HG02870 (cell line): ENCODE measurements around the gene ZNF107.
"Not testable (repeated sequence)": the region's sequence is repeated elsewhere in the genome, so short reads cannot be mapped to it uniquely, and the experiment has no call there.

ENCODE experiments used
- ATAC-seq: cut with Tn5 transposase; IDR thresholded peaks from one replicate; pipeline ENCODE4 v1.9.1; 2021; ENCODE audit warnings: mild to moderate bottlenecking, moderate library complexity; ENCODE audit not compliant: unreplicated experiment

The ZNF107 gene

DNA sequence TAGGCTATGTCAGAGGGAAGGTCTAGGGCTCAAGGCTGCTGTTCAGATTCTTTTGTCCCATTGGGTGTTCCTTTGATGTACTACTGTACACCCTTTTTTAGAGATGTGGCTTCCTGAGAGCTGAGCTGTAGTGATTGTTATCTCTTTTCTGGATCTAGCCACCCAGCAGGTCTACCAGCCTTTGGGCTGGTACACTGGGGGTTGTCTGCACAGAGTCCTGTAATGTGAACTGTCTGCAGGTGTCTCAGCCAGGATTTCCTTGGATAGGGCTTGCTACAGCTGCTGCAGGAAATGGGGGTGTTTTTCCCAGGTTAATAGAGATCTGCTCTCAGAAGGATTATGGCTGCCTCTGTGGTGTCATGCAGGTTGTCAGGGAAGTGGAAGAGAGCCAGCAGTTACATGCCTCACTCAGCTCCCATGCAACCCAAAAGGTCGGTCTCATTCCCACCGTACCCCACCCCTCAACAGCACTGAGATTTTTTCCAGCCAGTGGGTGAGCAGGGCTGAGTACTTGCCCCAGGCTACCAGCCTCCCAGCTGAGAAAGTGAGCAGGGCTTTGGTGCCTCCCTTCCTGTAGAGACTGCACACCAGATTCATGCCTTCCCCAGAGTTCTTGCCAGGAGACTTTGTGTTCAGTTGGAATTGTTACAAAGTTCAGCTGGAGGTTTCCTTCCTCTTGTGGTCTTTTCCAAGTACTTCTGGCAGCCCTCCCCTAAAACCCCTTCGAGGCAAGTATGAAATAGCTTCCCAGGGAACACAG, 63.3 kb downstream of the ZNF107 start:
- ATAC-seq: no peak

- no peak for ATAC-seq
These were observed 67.8 kb downstream of the ZNF107 start for GRCh38 chr7:64733550-64734240.

GRCh38 chr7:64736575-64736974, 70.6 kb downstream of the ZNF107 start:
- no peak for ATAC-seq

- ATAC-seq: not testable (repeated sequence)
These were observed 72.5 kb downstream of the ZNF107 start for GRCh38 chr7:64738403-64738802.

DNA sequence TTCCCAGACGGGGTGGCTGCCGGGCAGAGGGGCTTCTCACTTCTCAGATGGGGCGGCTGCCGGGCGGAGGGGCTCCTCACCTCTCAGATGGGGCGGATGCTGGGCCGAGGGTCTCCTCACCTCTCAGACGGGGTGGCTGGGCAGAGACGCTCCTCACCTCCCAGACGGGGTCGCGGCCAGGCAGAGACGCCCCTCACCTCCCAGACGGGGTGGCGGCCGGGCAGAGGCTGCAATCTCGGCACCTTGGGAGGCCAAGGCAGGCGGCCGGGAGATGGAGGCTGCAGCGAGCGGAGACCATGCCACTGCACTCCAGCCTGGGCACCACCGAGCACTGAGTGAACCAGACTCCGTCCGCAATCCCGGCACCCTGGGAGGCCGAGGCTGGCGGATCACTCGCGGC, 73.0 kb downstream of the ZNF107 start:
- ATAC-seq: not testable (repeated sequence)

DNA sequence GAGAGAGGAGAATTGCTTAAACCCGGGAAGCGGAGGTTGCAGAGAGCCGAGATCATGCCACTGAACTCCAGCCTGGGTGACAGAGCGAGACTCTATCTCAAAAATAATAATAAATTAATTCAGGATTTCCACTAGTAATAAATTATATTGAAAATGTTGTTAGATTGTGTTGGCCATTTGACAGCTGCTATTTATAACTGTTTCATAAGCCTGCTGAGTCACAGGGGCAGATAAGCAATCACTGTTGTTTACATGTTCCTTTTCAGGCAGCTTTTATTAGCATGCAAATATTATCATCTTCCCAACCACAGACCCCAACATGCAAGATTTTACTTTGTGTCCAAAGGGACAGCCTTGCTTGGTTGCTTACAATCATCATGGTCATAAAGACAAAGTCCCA, 78.7 kb downstream of the ZNF107 start:
- ATAC-seq: no peak

DNA sequence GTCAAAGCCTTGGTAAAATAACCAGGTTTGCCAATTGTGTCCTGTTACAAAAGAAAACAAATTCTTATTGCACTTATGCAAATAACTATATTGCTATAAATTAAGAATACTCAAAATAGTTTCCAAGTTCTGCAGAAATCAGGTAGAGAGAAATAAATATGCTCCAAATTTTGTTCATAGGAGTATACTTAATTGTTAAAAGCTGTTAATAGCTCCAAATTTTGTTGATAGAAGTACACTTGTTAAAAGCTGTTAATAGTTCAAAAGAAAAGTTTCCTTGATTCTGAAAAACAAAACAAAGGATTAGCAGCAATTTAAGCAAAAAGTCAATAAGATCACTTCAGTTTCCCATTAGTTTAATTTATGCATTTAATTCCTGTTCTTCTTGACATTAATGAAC, 81.9 kb downstream of the ZNF107 start:
- ATAC-seq: no peak

DNA sequence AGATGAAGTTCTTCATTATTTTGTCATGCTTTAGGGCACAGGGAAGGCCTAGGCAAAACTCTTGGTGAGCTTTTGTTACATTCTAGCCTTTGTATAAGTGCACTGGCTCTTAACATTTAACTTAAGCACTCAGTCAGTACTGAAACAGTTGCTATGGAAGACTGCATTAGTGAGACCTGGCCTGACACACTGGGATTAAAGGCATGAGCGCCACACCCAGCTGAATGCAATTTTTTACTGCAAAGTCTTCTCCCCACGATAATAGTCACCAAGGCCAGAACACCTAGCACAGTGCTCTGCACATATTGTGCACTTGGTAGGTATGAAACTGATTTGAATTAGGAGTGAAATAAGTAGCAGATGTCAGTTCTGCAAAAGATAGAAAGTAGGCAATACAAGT, 87.1 kb downstream of the ZNF107 start:
- no peak for ATAC-seq

- no peak for ATAC-seq
These were observed 89.9 kb downstream of the ZNF107 start for GRCh38 chr7:64755865-64756264.

DNA sequence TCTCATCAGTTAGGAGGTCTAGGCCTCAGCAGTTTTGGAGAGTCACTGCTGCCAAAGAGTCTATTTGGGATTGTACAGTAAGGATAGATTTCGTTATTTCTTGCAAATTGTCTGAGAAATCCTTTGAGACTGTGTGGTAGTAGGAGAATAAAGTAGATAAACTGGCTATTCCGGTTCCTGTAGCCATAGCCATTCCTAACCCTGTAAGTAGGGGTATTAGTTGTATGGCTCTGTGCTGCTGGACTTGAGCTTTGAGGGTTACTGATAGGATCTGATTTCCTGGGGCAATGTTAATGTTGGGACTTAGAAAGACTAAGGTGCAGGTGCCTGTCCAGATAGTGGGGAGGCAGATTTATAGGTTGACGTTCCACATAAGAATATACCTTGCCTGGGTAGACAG, 92.2 kb downstream of the ZNF107 start:
- no peak for ATAC-seq
